OCI-LY3 (cell line): ENCODE results near the gene NRXN2.

Experiments
- H2AFZ ChIP-seq: fragments of 200-600, 300-600 bp; shearing (Covaris generic); 2 replicates; pipeline ENCODE4 v1.6.0; 2014; ENCODE audit warnings: antibody characterized with exemption, low read depth, low read length
- H3K27ac ChIP-seq: fragments of 200-600, 300-600 bp; sonication (generic); 2 replicates; pipeline ENCODE4 v1.5.1; 2014; ENCODE audit warnings: mild to moderate bottlenecking, low read length, moderate library complexity, mixed read lengths
- H3K27me3 ChIP-seq: fragments of 200-600, 300-600 bp; sonication (generic); 2 replicates; pipeline ENCODE4 v1.6.1; 2014; ENCODE audit warnings: low read depth, low read length, mixed read lengths
- H3K36me3 ChIP-seq: fragments of 200-600, 300-600 bp; sonication (generic); replicated peaks from 2 replicates; pipeline ENCODE3; 2014; ENCODE audit warnings: low read depth, low read length, mixed read lengths
- H3K4me1 ChIP-seq: fragments of 300-600, 200-600 bp; sonication (generic); 2 replicates; pipeline ENCODE4 v1.6.1; 2014; ENCODE audit warnings: low read length, mixed read lengths
- H3K4me2 ChIP-seq: fragments of 200-600, 300-600 bp; sonication (generic); 2 replicates; pipeline ENCODE4 v1.6.1; 2014; ENCODE audit warnings: low read length, mixed read lengths
- H3K4me3 ChIP-seq: fragments of 300-600, 200-600 bp; sonication (generic); 2 replicates; pipeline ENCODE4 v1.5.1; 2014; ENCODE audit warnings: antibody characterized with exemption, mild to moderate bottlenecking, low read length, moderate library complexity
- H3K79me2 ChIP-seq: fragments of 300-600, 200-600 bp; shearing (Covaris generic); 2 replicates; pipeline ENCODE4 v1.6.1; 2014; ENCODE audit warnings: mild to moderate bottlenecking, low read length, mixed read lengths
- H3K9ac ChIP-seq: fragments of 300-600, 200-600 bp; shearing (Covaris generic); 2 replicates; pipeline ENCODE4 v1.6.0; 2014; ENCODE audit warnings: mild to moderate bottlenecking, low read length, moderate library complexity
- H3K9me3 ChIP-seq: fragments of 200-600, 300-600 bp; shearing (Covaris generic); 2 replicates; pipeline ENCODE4 v1.6.1; 2014; ENCODE audit warnings: low read length, mixed read lengths; ENCODE audit not compliant: insufficient read depth
- H4K20me1 ChIP-seq: fragments of 200-600, 300-600 bp; sonication (generic); 2 replicates; pipeline ENCODE4 v1.6.1; 2016; ENCODE audit warnings: low read length, mixed read lengths; ENCODE audit not compliant: insufficient read depth
- EZH2phosphoT487 ChIP-seq: fragments of 200-600 bp; shearing (Covaris generic); IDR thresholded peaks from 2 replicates; pipeline ENCODE4 v1.6.1; 2018; ENCODE audit warnings: antibody characterized with exemption, mixed run types, low read depth
- TF ChIP-seq, protein P1 (sequence below): fragments of 200-600, 300-600 bp; sonication (generic); IDR thresholded peaks from 2 replicates; pipeline ENCODE4 v1.5.1; 2014; ENCODE audit warnings: antibody characterized with exemption, low read length, low read depth

The NRXN2 gene

GRCh38 chr11:64621283-64622019 lies 101.5 kb downstream of the NRXN2 start:
- TF ChIP-seq, protein P1, sequence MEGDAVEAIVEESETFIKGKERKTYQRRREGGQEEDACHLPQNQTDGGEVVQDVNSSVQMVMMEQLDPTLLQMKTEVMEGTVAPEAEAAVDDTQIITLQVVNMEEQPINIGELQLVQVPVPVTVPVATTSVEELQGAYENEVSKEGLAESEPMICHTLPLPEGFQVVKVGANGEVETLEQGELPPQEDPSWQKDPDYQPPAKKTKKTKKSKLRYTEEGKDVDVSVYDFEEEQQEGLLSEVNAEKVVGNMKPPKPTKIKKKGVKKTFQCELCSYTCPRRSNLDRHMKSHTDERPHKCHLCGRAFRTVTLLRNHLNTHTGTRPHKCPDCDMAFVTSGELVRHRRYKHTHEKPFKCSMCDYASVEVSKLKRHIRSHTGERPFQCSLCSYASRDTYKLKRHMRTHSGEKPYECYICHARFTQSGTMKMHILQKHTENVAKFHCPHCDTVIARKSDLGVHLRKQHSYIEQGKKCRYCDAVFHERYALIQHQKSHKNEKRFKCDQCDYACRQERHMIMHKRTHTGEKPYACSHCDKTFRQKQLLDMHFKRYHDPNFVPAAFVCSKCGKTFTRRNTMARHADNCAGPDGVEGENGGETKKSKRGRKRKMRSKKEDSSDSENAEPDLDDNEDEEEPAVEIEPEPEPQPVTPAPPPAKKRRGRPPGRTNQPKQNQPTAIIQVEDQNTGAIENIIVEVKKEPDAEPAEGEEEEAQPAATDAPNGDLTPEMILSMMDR = no peak
- no peak for TF ChIP-seq EZH2phosphoT487
- Histone ChIP-seq H4K20me1 (no peaks in the 10 kb centered on the region), H3K4me1 (peaks cover 12% of the 10 kb centered on the region), H3K4me2 (no peak overlapping the region), H3K9me3 (no peaks in the 10 kb centered on the region), H3K9ac (no peak overlapping the region), H3K4me3 (no peak overlapping the region), H2AFZ (no peak overlapping the region), H3K27ac (no peak overlapping the region), H3K79me2 (no peaks in the 10 kb centered on the region), H3K27me3 (no peaks in the 10 kb centered on the region), H3K36me3 (no peaks in the 10 kb centered on the region)

GRCh38 chr11:64620381-64620971 lies 102.5 kb downstream of the NRXN2 start:
- Histone ChIP-seq H3K27me3 (no peaks in the 10 kb centered on the region), H3K27ac (no peak overlapping the region), H2AFZ (no peak overlapping the region), H4K20me1 (0 out of 2 replicates have a peak, but pooled peaks cover under 1% of the 10 kb centered on the region), H3K79me2 (no peaks in the 10 kb centered on the region), H3K9me3 (no peaks in the 10 kb centered on the region), H3K4me3 (no peak overlapping the region), H3K9ac (no peak overlapping the region), H3K4me2 (no peak overlapping the region), H3K36me3 (no peaks in the 10 kb centered on the region), H3K4me1 (peaks cover 11% of the 10 kb centered on the region)
- no peak for TF ChIP-seq EZH2phosphoT487
- TF ChIP-seq, protein P1 = no peak

- Histone ChIP-seq H3K27ac (no peak overlapping the region), H2AFZ (no peak overlapping the region), H3K4me1 (peaks cover 5% of the 10 kb centered on the region), H3K79me2 (no peaks in the 10 kb centered on the region), H3K36me3 (no peaks in the 10 kb centered on the region), H3K4me2 (no peak overlapping the region), H3K9ac (no peak overlapping the region), H3K9me3 (no peaks in the 10 kb centered on the region), H4K20me1 (0 out of 2 replicates have a peak, but pooled peaks cover 3% of the 10 kb centered on the region), H3K4me3 (no peak overlapping the region), H3K27me3 (no peaks in the 10 kb centered on the region)
- TF ChIP-seq, protein P1 = no peak
- no peak for TF ChIP-seq EZH2phosphoT487
Measured at GRCh38 chr11:64619811-64620380, 103.1 kb downstream of the NRXN2 start.

GRCh38 chr11:64619196-64619595 lies 103.8 kb downstream of the NRXN2 start:
- no peaks in the 10 kb centered on the region for H3K9me3 ChIP-seq
- no peak overlapping the region for H2AFZ ChIP-seq
- no peak overlapping the region for H3K4me3 ChIP-seq
- no peaks in the 10 kb centered on the region for H3K79me2 ChIP-seq
- H3K4me1 ChIP-seq = no peaks in the 10 kb centered on the region
- H3K27me3 ChIP-seq = no peaks in the 10 kb centered on the region
- no peak overlapping the region for H3K4me2 ChIP-seq
- H3K36me3 ChIP-seq = no peaks in the 10 kb centered on the region
- H4K20me1 ChIP-seq = 0 out of 2 replicates have a peak, but pooled peaks cover 3% of the 10 kb centered on the region
- H3K27ac ChIP-seq = no peak overlapping the region
- H3K9ac ChIP-seq = no peak overlapping the region
- TF ChIP-seq, protein P1 = no peak
- TF ChIP-seq EZH2phosphoT487 = no peak
